ENCODE data around the gene OTUD5. TPM values are rescaled to one million over a fixed set of nuclear protein-coding genes. Genes with fewer than 3 reads are reported as not detected.

OTUD5 gene
- polyA plus RNA-seq, 1 experiment = 53.6 TPM

DNA sequence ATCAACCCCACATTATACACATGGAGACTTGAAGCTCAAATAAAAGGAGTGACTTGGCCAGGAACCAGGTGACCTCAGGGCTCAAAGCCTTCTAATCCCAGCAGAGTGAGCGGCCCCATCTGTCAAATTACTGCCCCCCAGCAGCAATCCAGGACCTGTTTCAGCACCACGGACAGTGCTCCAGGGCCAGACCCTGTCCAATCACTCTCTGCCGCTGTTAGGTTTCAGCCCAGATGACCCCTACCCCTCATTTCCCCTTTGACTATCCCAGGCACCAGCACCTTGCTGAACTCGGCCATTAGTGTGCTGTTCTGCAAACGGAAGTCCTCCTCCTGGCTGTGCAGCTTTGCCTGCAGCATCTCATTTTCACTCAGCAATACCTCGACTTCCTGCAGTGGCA, 39.6 kb upstream of the OTUD5 start:
- TF ChIP-seq CTCF (IDR thresholded peaks at IDR 0.05; ENCODE audit: insufficient read depth, low read depth, low read length) = no peak
- H3K4me3 ChIP-seq (ENCODE audit: low read depth, low read length) = no peak overlapping the region
- POLR2A ChIA-PET = no interaction called here
- CTCF ChIA-PET = interaction anchor here (1.1 to 1.5 kb wide), 2 partner anchors 11 to 25 kb away, joined by 3 to 5 read pairs; partner anchors contain the start of gene KCND1
- DNase-seq (ENCODE audit: low read depth) = no peak
- no peaks in the 10 kb centered on the region for H3K27me3 ChIP-seq (ENCODE audit: control insufficient read depth, insufficient read depth, low read length)
- peaks cover 7% of the 10 kb centered on the region for H3K36me3 ChIP-seq (ENCODE audit: control insufficient read depth, insufficient read depth, low read length)

DNA sequence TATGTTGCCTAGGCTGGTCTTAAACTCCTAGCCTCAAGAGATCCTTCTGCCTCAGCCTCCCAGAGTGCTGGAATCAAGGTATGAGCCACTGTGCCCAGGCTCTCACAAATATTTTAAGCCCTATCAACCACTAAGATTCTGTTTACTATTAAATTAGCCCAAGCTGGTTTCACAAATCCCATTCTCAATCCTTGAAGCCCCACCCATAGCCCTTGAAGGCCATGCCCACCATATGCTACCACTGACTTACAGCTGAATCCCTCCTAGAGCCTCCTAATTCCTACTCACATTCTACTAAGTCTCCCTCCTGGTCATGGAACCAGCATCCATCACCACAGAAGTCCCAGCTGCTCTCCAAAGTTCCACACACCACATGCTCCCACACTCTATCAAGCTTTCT, 34.9 kb upstream of the OTUD5 start:
- Histone ChIP-seq H3K36me3 (ENCODE audit: control insufficient read depth, insufficient read depth, low read length) (peaks cover 7% of the 10 kb centered on the region), H3K27me3 (ENCODE audit: control insufficient read depth, insufficient read depth, low read length) (no peaks in the 10 kb centered on the region), H3K4me3 (ENCODE audit: low read depth, low read length) (no peak overlapping the region)
- TF ChIP-seq CTCF (IDR thresholded peaks at IDR 0.05; ENCODE audit: insufficient read depth, low read depth, low read length) = no peak
- no peak for DNase-seq (ENCODE audit: low read depth)
- ChIA-PET POLR2A (no interaction called here), CTCF (interaction anchor here (0.9 kb wide), 1 partner anchor 21 kb away, joined by 3 read pairs; the partner anchor contains the start of gene KCND1)

GRCh38 chrX:48989483-48989882, 32.1 kb upstream of the OTUD5 start:
- Histone ChIP-seq H3K36me3 (ENCODE audit: control insufficient read depth, insufficient read depth, low read length) (peaks cover 6% of the 10 kb centered on the region), H3K27me3 (ENCODE audit: control insufficient read depth, insufficient read depth, low read length) (no peaks in the 10 kb centered on the region), H3K4me3 (ENCODE audit: low read depth, low read length) (no peak overlapping the region)
- TF ChIP-seq CTCF (IDR thresholded peaks at IDR 0.05; ENCODE audit: insufficient read depth, low read depth, low read length) = no peak
- no peak for DNase-seq (ENCODE audit: low read depth)
- ChIA-PET CTCF (no interaction called here), POLR2A (no interaction called here)

DNA sequence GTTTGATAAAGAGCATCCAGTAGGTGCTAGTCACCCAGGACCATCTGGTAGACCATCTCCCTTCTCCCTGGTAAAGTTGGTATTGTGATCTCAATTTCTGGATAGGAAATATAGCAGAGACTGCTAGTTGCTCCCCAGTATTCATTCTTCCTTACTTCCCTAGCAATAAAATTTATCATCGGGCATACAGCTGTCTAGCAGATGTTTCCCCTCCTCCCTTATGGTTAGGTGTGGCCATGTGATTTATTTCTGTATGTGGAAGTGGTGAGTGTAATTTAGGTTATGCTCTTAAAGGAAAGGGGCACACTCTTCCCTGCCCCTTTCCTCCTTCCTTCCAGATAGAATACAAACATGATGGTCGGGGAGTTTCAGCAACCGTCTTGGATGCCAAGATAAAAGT, 26.5 kb upstream of the OTUD5 start:
- ChIA-PET POLR2A (no interaction called here), CTCF (no interaction called here)
- no peak for DNase-seq (ENCODE audit: low read depth)
- no peak for TF ChIP-seq CTCF (IDR thresholded peaks at IDR 0.05; ENCODE audit: insufficient read depth, low read depth, low read length)
- no peaks in the 10 kb centered on the region for H3K27me3 ChIP-seq (ENCODE audit: control insufficient read depth, insufficient read depth, low read length)
- no peak overlapping the region for H3K4me3 ChIP-seq (ENCODE audit: low read depth, low read length)
- peaks cover 13% of the 10 kb centered on the region for H3K36me3 ChIP-seq (ENCODE audit: control insufficient read depth, insufficient read depth, low read length)

GRCh38 chrX:48983081-48983480, 25.7 kb upstream of the OTUD5 start:
- ChIA-PET POLR2A (no interaction called here), CTCF (no interaction called here)
- no peak overlapping the region for H3K4me3 ChIP-seq (ENCODE audit: low read depth, low read length)
- no peak for DNase-seq (ENCODE audit: low read depth)
- TF ChIP-seq CTCF (IDR thresholded peaks at IDR 0.05; ENCODE audit: insufficient read depth, low read depth, low read length) = no peak
- H3K27me3 ChIP-seq (ENCODE audit: control insufficient read depth, insufficient read depth, low read length) = no peaks in the 10 kb centered on the region
- peaks cover 12% of the 10 kb centered on the region for H3K36me3 ChIP-seq (ENCODE audit: control insufficient read depth, insufficient read depth, low read length)
